Neural cell (in vitro differentiated cells): ENCODE results near the gene PAEP.

Experiments used
- CTCF ChIP-seq: fragments of 450-650 bp; IDR thresholded peaks from 2 replicates; pipeline ENCODE4 v1.5.1; 2014; ENCODE audit warnings: antibody characterized with exemption, mild to moderate bottlenecking, moderate library complexity; ENCODE audit not compliant: poor library complexity, severe bottlenecking
- EP300 ChIP-seq: fragments of 450-650 bp; conservative IDR thresholded peaks from 2 replicates; pipeline ENCODE4 v1.6.1; 2014; ENCODE audit warnings: antibody characterized with exemption, mild to moderate bottlenecking, moderate library complexity; ENCODE audit not compliant: poor library complexity, severe bottlenecking
- MXI1 ChIP-seq: fragments of 450-650 bp; conservative IDR thresholded peaks from 2 replicates; pipeline ENCODE4 v1.6.1; 2014; ENCODE audit warnings: antibody characterized with exemption, mild to moderate bottlenecking; ENCODE audit not compliant: poor library complexity, severe bottlenecking
- POLR2AphosphoS5 ChIP-seq: IDR thresholded peaks from 2 replicates; pipeline ENCODE4 v1.6.1; 2012
- RAD21 ChIP-seq: fragments of 450-650 bp; conservative IDR thresholded peaks from 2 replicates; pipeline ENCODE4 v1.6.1; 2014; ENCODE audit warnings: antibody characterized with exemption, mild to moderate bottlenecking, moderate library complexity
- REST ChIP-seq: IDR thresholded peaks from 2 replicates; pipeline ENCODE4 v1.6.1; 2012; ENCODE audit warnings: borderline replicate concordance
- SMC3 ChIP-seq: fragments of 450-650 bp; conservative IDR thresholded peaks from 2 replicates; pipeline ENCODE4 v1.6.1; 2014; ENCODE audit warnings: antibody characterized with exemption, mild to moderate bottlenecking, moderate library complexity; ENCODE audit not compliant: poor library complexity
- TAF1 ChIP-seq: IDR thresholded peaks from 2 replicates; pipeline ENCODE4 v1.6.1; 2012; ENCODE audit warnings: low read depth

- TF ChIP-seq SMC3 (no peak), POLR2AphosphoS5 (no peak), CTCF (no peak), REST (no peak), MXI1 (no peak), EP300 (no peak), TAF1 (no peak), RAD21 (no peak)
Measured at GRCh38 chr9:135588886-135589595, 27.5 kb downstream of the PAEP start.
